Cerebellar cortex (tissue), 1 donor: ENCODE results near the gene FGF12.
A peak's percentile ranks its signal among the peaks of the same experiment; 100 is the strongest.

Experiments
- DNase-seq: peaks from one replicate; pipeline ENCODE4 v3.0.0-alpha.2; 2015; ENCODE audit warnings: low spot score

FGF12 gene

DNA sequence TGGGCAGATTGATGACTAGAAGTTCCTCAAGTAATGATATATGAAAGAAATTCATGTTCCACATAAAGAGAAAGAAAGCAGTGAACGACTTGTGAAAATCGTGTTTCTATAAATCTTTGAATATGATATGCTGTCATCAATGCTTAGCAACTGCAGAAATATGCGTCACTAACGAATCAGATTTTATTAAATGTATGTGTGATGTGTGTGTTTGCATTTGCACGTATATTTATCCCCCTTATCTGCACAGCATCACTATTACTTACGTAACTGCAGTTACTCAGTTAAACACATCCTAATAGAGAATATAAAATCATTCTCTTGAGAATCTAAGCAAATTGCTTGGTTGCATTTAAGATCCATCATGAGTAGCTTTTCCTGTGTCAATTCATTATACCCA is 468.6 kb downstream of the FGF12 start:
- no peak for DNase-seq

- DNase-seq, result no peak
Observed at GRCh38 chr3:192255839-192256238, 471.5 kb downstream of the FGF12 start.

DNA sequence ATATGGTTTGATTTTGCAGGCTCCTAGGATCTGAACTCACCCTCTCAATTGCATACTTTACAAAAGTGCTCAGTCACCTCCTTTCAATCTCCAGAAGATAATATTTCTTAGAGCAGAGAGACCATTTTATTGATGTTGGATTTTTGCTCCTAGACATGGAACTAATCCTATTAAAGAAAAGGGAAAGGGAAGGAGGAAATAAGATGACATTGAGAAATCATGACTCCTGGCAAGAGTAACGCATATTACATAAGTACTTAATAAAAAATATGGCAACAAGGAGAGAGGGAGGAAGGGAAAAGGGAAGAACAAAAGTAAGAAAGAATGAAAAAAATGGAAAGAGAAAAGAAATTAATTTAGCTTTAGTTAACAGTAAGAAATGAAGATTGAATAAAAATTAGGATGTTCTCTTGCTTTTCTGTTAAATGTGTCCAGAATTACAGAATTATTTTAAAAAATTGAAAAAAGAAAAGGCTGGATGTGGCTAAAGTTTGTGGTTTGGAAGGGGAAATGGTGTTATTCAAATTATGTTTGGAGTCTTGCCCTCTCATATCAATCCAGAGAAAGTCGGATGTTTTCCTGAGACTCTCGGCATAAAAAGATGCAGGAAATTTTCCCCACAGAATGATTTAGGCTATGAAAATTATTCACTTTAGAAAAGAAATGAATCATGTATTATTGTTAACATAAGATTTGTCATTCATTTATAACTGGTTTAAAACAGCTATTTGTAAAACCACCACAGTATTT is 474.0 kb downstream of the FGF12 start:
- no peak for DNase-seq

- DNase-seq, result no peak
Observed at GRCh38 chr3:192249516-192249915, 477.8 kb downstream of the FGF12 start.

GRCh38 chr3:192246847-192247559 is 480.3 kb downstream of the FGF12 start:
- peak; percentile 38 for DNase-seq

- DNase-seq, result no peak
Observed at GRCh38 chr3:192244591-192244990, 482.8 kb downstream of the FGF12 start.

DNA sequence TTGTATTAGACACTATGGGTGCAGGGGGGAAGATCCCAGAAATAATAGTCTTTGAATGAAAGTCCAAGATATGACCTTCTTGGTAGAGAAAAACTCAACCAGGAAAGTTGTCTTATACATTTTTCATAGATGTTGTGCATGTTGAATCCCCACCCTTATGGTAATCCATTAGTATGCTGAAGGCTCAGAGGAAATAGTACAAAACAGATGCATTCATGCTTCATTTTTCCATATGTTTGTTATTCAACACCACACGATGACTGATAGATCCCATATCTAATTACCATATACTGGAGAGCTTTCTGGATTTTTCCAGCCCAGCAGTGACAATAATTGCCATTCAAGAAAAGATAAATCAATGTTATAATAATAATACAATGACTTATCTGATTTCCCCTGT is 487.4 kb downstream of the FGF12 start:
- no peak for DNase-seq

GRCh38 chr3:192237992-192238608 is 489.2 kb downstream of the FGF12 start:
- no peak for DNase-seq

DNA sequence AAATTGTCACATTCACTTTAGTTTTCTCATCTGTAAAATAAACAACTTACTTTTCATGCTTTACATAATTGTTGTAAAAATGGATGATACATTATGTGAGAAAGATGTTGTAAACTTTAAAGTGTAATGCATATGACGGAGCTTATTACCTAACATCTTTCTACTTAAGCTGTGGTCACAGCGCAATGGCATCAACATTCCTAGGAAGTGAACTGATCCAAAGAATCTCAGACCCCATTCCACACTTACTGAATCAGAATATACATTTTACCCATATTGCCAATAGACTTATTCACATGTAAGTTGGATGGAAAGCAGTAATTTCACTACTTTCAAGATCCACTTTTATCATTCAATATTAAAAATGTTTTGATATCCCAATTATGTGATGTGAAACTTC is 497.5 kb downstream of the FGF12 start:
- DNase-seq, result no peak

DNA sequence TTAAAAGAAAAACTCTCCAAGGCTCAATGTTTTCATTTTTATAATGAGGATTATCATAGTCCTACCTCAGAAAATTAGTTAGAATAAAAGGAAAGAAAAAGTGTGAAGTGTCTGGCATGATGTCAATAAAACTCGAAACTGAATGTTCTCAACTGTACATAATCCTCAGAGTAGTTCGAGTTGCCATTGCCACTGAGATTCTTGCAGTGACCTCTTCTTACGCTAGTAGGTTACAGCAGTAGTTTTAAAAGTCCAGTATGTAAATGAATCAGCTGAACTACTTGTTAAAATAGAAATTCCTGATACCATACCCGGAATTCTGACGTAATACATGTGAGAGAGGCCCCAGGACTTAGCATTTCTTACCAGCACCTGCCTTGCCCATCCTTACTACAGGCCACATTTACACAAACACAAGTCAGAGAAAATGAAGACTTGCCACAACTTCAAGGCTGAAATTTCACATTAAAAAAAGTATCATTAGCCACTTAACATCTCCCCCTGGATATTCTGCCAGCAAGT is 502.6 kb downstream of the FGF12 start:
- DNase-seq, result no peak

- peak; percentile 31 for DNase-seq
Observed at GRCh38 chr3:192223815-192224214, 503.5 kb downstream of the FGF12 start.

DNA sequence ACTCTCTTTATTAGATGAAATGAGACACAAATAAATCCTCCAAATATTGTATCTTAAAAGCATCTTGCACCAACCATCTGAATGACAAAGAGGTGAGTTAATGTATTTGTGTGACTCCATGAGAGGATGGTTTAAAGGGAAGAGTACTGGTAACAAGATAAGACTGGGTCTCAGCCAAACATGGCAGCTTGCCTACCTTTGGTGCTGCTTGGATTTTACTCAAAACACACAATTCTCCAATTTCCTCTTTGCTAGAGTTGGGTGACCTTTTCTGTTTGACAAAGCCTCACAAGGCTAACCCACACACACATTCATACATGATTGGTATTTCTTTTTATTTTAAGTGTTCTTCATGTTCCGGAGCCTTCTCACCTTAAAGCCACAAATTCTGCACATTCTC is 506.4 kb downstream of the FGF12 start:
- DNase-seq, result peak; percentile 37

GRCh38 chr3:192219926-192220325 is 507.4 kb downstream of the FGF12 start:
- DNase-seq, result no peak

DNA sequence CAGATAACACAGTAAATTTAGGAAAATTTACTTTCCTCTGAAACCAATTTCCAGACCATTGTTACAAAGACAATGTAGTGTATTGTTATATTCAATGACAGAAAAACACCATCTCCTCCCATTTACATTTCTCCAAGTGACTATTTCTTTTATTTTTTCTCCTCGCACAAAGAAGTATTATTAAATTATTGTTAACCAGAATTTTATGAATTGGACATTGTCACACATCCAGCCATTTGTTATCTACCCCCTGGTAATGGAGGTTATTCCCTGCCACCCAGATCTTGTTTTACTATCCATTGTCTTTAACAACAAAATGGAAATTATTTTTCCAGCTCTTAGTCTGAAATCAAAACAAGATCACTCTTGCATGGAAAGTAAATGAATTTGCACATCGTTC is 511.3 kb downstream of the FGF12 start:
- no peak for DNase-seq

- DNase-seq, result no peak
Observed at GRCh38 chr3:192212979-192213378, 514.4 kb downstream of the FGF12 start.

DNA sequence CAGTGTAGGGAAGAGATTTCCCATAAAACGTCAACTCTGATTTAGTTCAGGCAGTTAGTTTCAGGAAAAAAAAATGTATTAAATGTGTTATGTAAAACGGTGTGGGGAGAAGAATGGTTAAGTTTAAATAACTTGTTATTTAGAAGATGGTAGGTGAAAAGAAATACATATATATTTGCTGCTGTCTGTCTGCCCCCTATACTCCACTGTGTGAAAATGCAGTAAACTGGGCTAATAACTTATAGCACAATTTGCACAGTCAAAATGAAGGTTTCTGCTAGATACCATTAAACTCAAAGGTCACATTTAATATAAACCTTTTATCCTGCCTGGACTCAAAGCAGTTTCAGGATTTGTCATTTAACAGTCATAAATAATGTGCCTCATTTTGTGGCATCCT is 515.0 kb downstream of the FGF12 start:
- no peak for DNase-seq

DNA sequence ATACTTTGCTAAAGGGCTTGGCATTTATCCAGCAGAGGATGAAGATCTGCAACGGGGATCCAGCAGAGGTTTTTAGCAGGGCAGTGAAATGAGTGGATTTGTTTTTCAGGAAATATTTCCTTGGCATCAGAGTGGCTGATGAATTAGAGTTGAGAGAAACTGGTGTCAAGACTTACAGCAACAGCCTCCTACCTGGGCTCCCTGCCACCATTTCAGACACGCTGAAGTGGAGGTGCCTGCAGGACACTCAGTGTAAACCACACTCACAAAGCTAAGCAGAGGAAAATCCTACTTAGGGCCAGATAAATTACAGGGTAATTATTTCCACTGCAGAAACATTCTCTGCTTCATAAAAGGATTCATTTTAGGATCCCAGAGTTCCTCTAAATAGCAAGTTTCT is 519.7 kb downstream of the FGF12 start:
- peak; percentile 81 for DNase-seq

GRCh38 chr3:192207239-192207638 is 520.1 kb downstream of the FGF12 start:
- DNase-seq, result no peak

DNA sequence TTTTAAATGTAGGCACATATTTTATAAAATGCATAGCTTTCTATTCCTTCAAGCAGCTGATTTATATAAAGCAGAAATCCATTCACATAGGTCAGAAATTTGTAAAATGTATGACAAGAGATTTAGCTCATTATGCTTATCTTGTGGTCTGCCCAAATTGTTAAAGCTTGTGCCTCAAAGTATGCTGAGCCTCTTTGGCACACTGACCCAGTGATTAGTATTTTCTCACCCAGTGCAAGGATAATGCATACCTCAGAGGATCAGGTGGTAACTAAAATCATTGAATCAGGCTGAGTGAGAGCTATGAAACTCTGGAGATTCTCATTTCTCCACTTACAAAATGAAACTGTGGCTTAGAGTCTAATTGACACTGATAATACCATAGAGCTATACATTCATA is 533.3 kb downstream of the FGF12 start:
- no peak for DNase-seq

DNA sequence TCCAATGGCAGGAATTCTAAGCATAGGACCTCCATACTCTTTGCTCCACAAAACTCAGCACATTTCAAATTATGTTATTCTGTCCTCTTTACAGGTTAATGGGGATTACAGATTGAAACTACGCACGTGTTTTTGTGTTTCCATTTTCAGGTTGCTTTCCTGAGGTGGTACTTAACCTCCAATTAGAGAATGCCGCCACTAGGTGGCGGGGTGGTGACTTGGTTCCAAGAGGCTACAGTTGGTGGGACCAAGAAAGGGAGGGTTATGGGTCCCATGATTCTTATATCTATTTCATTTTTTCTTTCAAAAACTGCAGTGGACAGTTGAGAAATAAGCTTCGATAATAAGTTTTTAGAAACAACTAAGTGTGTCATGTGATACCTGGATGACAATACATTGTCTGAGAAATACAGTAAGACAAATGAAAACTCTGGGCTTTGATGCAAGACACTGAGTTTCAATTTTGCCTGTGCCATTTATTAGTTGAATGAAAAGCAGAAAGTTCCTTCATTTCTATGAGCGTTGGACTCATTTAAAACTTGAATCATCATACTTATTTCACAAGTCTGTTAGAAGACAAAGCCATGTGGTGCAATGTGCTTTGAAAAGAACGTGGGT is 539.0 kb downstream of the FGF12 start:
- DNase-seq, result peak; percentile 25

DNA sequence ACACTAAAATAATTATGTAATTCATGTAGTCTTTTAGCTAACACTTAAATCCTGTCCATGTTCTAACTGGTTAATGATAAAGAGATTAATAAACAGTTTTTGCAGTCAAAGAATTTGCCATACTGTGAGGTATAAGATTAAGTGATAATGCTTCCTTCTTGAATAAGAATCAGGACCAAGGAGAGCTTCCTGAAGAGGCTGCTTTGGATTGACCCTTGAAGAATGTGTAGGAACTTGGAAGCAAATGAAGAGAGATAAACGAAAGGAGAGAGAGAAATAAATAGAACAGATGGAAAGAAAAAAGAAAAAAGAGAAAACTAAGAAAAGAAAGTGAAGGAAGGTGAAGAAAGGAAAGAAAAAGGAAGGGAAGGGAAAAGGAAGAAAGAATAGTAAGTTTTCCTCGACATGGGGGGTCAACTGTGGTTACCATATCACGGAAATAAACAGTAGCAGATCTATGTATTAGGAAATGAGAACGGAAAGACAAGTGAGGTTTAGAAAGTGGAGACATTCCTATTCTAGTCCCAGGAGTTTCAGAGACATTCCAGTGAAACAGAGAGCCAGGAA is 539.8 kb downstream of the FGF12 start:
- DNase-seq, result no peak

DNA sequence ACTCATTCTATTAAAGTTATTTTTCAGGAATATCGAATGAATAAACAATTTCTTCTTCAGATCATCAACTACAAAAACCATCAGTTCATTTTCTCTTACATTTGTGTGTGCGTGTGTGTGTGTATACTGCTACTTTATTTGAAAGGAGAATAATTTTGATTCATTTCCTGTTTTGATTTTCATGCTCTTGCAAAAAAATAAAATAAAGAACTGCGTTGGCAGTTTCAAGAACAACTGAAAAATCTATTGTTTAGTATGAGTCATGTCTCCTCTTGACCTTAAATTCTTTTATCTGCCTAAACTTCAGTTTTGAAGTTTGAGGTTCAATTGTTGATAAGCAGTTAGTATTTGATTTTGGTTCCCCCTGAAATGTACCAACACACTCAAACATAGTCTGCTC is 540.8 kb downstream of the FGF12 start:
- DNase-seq, result no peak
